Neural progenitor cell (in vitro differentiated cells): ENCODE measurements around the gene FRMPD4.

Experiments
- CTCF ChIP-seq: fragments of 200-600 bp; sonication (generic); IDR thresholded peaks from 2 replicates; pipeline ENCODE4 v1.5.1; 2017; ENCODE audit warnings: antibody characterized with exemption, mild to moderate bottlenecking
- EZH2 ChIP-seq: fragments of 200-600 bp; sonication (generic); IDR thresholded peaks from 2 replicates; pipeline ENCODE4 v1.6.1; 2017; ENCODE audit warnings: antibody characterized with exemption, mild to moderate bottlenecking, moderate library complexity
- EZH2phosphoT487 ChIP-seq: fragments of 200-600 bp; sonication (generic); IDR thresholded peaks from 2 replicates; pipeline ENCODE4 v1.6.1; 2017; ENCODE audit warnings: antibody characterized with exemption

GRCh38 chrX:12405306-12405705 lies 267.0 kb downstream of the FRMPD4 start:
- TF ChIP-seq CTCF (no peak), EZH2phosphoT487 (no peak), EZH2 (no peak)
